Fibroblast of mammary gland (primary cell): ENCODE results near the gene SERPINB13.

Source experiments
- DNase-seq: peaks from one replicate; pipeline ENCODE4 v3.0.0-alpha.2; 2010; ENCODE audit warnings: low read depth
- H3K4me3 ChIP-seq: 2 replicates; pipeline ENCODE4 v1.5.1; 2011; ENCODE audit warnings: low read depth, mild to moderate bottlenecking, low read length, moderate library complexity; ENCODE audit not compliant: control insufficient read depth
- CTCF ChIP-seq: conservative IDR thresholded peaks from 2 replicates; pipeline ENCODE4 v1.5.1; 2011; ENCODE audit warnings: low read depth, low read length, inconsistent platforms; ENCODE audit not compliant: control insufficient read depth, insufficient read depth

The SERPINB13 gene

GRCh38 chr18:63586431-63586830, 712 bp upstream of the SERPINB13 start:
- H3K4me3 ChIP-seq: no peak overlapping the region
- no peak for TF ChIP-seq CTCF
- DNase-seq: no peak

GRCh38 chr18:63588909-63589308, 1.8 kb downstream of the SERPINB13 start:
- no peak for TF ChIP-seq CTCF
- DNase-seq: no peak
- no peak overlapping the region for H3K4me3 ChIP-seq

GRCh38 chr18:63590373-63590772, 3.2 kb downstream of the SERPINB13 start:
- peak; percentile 54 for DNase-seq
- H3K4me3 ChIP-seq: no peak overlapping the region
- no peak for TF ChIP-seq CTCF

GRCh38 chr18:63590966-63591695, 4.0 kb downstream of the SERPINB13 start:
- no peak overlapping the region for H3K4me3 ChIP-seq
- no peak for DNase-seq
- TF ChIP-seq CTCF: no peak

GRCh38 chr18:63591725-63592124, 4.6 kb downstream of the SERPINB13 start:
- DNase-seq: no peak
- H3K4me3 ChIP-seq: no peak overlapping the region
- TF ChIP-seq CTCF: no peak

GRCh38 chr18:63592471-63592870, 5.3 kb downstream of the SERPINB13 start:
- no peak for DNase-seq
- no peak for TF ChIP-seq CTCF
- no peak overlapping the region for H3K4me3 ChIP-seq
